ENCODE data around the gene CHST1. TPM values are rescaled to one million over a fixed set of nuclear protein-coding genes. Genes with fewer than 3 reads are reported as not detected.

CHST1 gene
- total RNA-seq, 1 donor from 2014 or later: 3.1 TPM

DNA sequence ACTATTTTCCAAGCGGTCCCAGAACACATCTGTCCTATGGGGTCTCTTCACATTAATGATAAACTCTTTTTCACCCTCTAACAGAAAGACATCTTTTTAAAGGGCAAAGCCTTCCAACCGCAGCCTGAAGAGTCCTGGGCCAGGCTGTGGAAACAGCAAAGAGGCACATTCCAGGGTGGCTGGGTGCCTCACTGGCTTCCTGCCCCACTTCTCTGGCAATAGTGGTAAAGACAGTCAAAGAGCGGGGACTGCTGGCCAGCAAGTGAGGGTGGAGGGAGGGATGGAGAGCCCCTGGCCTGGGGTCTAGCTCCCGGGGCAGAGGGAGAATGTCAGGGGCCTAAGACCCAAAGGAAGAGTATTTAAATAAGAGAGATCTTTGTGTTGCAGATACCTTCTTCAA lies 10.2 kb upstream of the CHST1 start:
- no peak for DNase-seq (ENCODE audit: low spot score)

GRCh38 chr11:45674481-45675190 lies 9.2 kb upstream of the CHST1 start:
- DNase-seq (ENCODE audit: low spot score): no peak

DNA sequence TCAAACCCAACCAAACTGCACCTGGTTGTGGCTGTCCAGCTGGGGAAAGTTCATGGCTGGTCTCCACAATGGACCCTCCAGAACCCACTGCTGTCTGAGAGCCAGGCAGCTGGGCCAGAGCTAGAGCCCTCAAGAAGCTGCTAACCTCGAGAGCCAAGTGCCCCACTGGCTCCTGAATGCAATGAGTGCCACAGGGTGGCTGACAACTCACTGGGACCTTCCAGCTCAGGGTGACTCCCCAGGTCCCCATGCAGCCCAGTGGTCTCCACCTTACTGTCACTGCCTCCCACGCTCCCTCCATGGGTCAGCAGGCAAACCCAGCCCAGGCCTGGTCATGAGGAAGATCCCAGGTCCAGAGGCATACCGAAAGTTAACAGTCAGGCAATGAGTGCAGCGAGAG lies 8.0 kb upstream of the CHST1 start:
- no peak for DNase-seq (ENCODE audit: low spot score)

- DNase-seq (ENCODE audit: low spot score): no peak
These were observed 7.2 kb upstream of the CHST1 start for GRCh38 chr11:45672593-45672992.

GRCh38 chr11:45671246-45672171 lies 6.1 kb upstream of the CHST1 start:
- no peak for DNase-seq (ENCODE audit: low spot score)

- DNase-seq (ENCODE audit: low spot score): no peak
These were observed 5.1 kb upstream of the CHST1 start for GRCh38 chr11:45670386-45671135.

- DNase-seq (ENCODE audit: low spot score): no peak
These were observed 4.5 kb upstream of the CHST1 start for GRCh38 chr11:45669956-45670355.

- no peak for DNase-seq (ENCODE audit: low spot score)
These were observed 3.7 kb upstream of the CHST1 start for GRCh38 chr11:45669146-45669545.

DNA sequence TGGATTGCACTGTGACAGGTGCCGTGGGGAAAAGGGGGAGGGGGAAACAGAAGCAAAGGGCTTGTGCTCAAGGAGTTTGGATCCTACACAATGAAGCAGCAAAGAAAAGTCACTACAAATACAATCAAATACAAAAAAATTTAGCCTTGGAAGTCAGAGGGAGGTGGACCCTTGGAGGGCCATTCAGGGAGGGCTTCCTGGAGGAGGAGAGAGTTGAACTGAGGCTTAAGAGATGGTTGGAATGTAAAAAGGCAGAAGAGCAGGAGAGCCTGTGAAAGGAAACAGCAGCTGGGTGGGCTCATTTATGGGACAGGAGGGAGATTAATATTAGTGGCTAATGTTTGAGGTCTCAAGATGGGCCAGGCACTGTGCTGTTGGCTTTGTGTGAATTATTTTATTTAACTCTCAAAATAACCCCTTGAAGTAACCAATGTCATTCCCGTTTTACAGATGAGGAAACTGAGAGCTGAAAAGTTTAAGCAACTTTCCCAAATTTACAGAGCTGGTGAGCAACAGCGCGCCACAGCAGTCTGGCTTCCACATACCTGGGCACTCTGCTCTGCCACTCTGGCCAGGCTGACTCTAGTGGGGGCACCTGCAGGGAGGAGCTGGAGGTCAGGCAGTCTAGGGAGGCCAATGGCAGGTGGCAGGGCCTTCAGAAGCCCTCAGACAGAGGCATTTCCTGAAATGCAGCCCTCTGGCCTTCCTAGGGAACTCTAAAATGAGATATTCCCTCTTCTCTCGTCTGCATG lies 2.7 kb upstream of the CHST1 start:
- DNase-seq (ENCODE audit: low spot score): no peak

DNA sequence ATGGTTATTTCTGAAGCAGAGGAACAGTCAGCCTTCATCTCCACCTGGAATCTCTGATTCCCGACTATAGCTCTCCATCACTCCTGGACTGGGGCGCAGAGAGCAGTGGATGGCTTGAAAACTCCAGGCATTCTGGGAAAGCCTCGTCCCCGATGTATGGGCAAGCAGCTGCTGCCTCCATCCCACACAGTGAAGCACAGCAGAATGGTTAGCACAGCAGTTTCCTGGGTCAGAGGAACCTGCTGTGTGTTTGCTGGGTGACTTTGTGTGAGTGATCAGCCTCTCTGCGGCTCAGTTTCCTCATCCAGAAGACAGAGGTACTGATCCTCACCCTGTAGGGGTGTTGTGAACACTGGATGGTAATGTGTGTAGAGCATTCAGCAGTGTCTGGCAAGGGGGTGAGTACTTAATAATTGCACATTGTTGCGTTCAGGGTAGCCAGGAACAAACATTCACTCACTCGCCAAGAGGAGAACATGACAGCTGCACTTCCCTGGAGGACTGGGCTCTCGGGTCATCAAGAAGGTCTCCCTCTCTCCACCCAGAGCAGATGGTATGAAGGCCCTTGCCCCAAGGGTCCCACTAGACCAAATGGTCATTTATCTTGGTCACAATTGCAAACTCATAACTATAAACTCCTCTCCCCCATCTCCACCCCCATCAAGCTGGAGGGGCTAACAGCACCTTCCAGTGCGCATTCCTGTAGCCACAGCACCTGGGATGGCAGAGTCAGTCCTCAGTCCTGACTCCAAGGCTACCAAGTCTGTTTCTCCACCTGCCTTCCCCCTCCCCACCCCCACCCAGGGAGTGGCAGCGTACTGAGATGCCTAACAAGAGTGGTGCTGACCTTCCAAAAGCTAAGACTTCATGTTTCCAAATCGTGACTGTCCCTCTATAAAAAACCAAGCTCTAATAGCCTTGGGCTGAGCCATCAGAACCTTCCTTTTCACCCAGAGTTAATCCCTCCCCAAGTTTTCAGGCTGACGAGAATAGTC lies 1.5 kb upstream of the CHST1 start:
- no peak for DNase-seq (ENCODE audit: low spot score)

DNA sequence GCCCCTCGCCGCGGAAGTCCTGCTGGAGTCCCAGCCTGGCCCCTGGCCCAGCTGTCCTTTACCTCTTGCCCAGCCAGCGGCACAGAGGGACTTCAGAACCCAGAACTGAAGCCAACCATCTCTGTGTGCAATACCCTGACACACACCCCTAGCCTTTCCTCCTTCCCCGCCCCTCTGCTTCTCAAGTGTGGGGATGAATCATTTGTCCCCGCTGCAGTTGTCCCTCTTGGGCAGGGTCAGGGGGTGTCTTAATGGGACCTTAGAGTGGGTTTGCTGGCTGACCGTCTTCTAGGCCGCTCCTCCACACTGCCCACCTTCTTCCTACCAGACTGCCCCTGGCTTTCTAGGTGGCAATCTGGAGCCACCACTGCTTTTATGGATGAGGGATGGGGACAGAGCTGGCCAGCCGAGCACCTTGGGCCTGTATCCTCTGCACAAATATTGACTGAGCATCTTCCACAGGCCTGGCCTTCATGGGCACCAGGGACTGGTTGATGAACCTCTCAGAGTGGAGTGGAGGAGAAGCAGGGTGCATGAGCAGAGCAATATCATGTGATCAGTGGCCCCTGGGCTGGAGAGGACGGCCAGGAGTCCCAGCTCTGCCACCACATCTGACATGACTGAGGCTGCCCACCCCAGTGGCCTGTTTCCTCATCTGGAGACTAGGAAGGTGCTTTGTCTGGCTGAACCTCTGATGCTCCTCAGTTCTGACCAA lies 668 bp upstream of the CHST1 start:
- DNase-seq (ENCODE audit: low spot score): peak; percentile 44

GRCh38 chr11:45664376-45665205 lies 831 bp downstream of the CHST1 start:
- no peak for DNase-seq (ENCODE audit: low spot score)

DNA sequence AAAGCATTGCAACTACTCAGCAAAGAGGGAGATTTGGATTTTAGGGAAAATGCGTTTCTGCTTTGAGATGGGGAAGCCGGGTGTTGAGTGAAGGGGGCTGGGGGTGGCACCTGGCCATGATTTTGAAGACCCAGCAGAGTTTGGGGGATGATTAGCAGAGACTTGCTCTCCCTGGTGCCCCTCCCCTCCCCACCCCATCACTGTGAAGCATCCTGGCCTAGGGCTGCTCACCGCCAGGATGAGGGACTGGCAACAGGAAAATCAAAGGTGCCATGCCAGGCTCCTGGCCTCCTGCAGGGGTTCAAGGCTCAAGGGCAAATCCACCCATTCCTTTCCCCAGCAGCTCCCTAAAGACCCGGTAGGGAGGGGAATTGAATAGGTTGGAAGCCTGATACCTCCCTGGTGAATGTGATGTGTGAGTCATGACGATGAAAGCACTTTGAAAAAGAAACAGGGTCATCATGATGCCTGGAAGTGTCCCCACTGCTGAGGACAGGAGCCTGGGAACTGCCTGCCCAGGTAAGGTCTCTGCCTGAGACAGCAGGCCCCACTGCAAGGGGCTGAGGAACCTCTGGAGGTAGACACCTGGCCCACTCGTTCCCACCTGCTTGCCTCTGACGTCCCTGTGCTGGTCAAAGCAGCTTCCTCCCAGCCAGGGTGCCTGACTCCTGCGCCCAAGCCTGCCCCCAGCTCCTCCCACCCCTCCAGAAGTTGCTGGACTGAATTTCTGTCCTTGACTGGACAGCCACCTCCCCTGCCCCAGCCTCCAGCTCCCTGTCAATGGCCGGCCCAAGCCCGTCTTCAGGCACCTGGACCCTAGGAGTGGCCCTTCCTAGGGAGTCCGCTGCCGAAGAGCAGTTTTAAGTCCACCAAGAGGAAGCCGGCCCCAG lies 1.7 kb downstream of the CHST1 start:
- DNase-seq (ENCODE audit: low spot score): no peak

- peak; percentile 94 for DNase-seq (ENCODE audit: low spot score)
These were observed 2.5 kb downstream of the CHST1 start for GRCh38 chr11:45662665-45663485.

- DNase-seq (ENCODE audit: low spot score): no peak
These were observed 3.2 kb downstream of the CHST1 start for GRCh38 chr11:45662096-45662664.

GRCh38 chr11:45661439-45662055 lies 3.9 kb downstream of the CHST1 start:
- no peak for DNase-seq (ENCODE audit: low spot score)

All from umbilical cord (tissue), 2 donors.